Stimulated activated CD4-positive, alpha-beta T cell treated with anti-CD3 and anti-CD28 coated beads, Interleukin-4, amount 100 ng/mL, for 24 hours (primary cell): ENCODE data around the gene TTLL6.
A peak's percentile ranks its signal among the peaks of the same experiment; 100 is the strongest.
"Not testable (repeated sequence)": the region's sequence is repeated elsewhere in the genome, so short reads cannot be mapped to it uniquely, and the experiment has no call there.

Experiments used
- DNase-seq: peaks from one replicate; pipeline ENCODE4 v3.0.0-alpha.2; 2020

The TTLL6 gene

GRCh38 chr17:48814504-48814903, 2.5 kb downstream of the TTLL6 start:
- peak; percentile 72 for DNase-seq

- DNase-seq = no peak
These were observed 5.0 kb downstream of the TTLL6 start for GRCh38 chr17:48812001-48812400.

- no peak for DNase-seq
These were observed 7.8 kb downstream of the TTLL6 start for GRCh38 chr17:48809182-48809581.

- peak; percentile 76 for DNase-seq
These were observed 12.1 kb downstream of the TTLL6 start for GRCh38 chr17:48804936-48805411.

GRCh38 chr17:48800626-48801217, 16.3 kb downstream of the TTLL6 start:
- DNase-seq = no peak

GRCh38 chr17:48799069-48799723, 17.8 kb downstream of the TTLL6 start:
- no peak for DNase-seq

- DNase-seq = not testable (repeated sequence)
These were observed 20.9 kb downstream of the TTLL6 start for GRCh38 chr17:48796163-48796522.

- DNase-seq = no peak
These were observed 21.4 kb downstream of the TTLL6 start for GRCh38 chr17:48795444-48796162.

GRCh38 chr17:48792033-48792798, 24.8 kb downstream of the TTLL6 start:
- no peak for DNase-seq

- DNase-seq = peak; percentile 26
These were observed 25.6 kb downstream of the TTLL6 start for GRCh38 chr17:48791128-48792032.

- no peak for DNase-seq
These were observed 26.4 kb downstream of the TTLL6 start for GRCh38 chr17:48790607-48791127.

GRCh38 chr17:48787828-48788227, 29.2 kb downstream of the TTLL6 start:
- no peak for DNase-seq

- no peak for DNase-seq
These were observed 37.6 kb downstream of the TTLL6 start for GRCh38 chr17:48779421-48779820.

- no peak for DNase-seq
These were observed 40.4 kb downstream of the TTLL6 start for GRCh38 chr17:48776602-48777001.

GRCh38 chr17:48773245-48773644, 43.8 kb downstream of the TTLL6 start:
- DNase-seq = no peak

GRCh38 chr17:48770954-48771353, 46.1 kb downstream of the TTLL6 start:
- no peak for DNase-seq

GRCh38 chr17:48769009-48769675, 47.9 kb downstream of the TTLL6 start:
- no peak for DNase-seq

- DNase-seq = no peak
These were observed 49.7 kb downstream of the TTLL6 start for GRCh38 chr17:48767263-48767774.

GRCh38 chr17:48761114-48761513, 55.9 kb downstream of the TTLL6 start:
- DNase-seq = no peak

GRCh38 chr17:48760411-48760810, 56.6 kb downstream of the TTLL6 start:
- DNase-seq = no peak

- DNase-seq = no peak
These were observed 57.7 kb downstream of the TTLL6 start for GRCh38 chr17:48759288-48759687.
